Tibial artery (tissue), 4 donors: ENCODE data around the gene SDHC.

ENCODE experiments used
- DNase-seq, 2 donors: peaks; one replicate each; pipeline ENCODE4 v3.0.0-alpha.2; 2019
- H3K27ac ChIP-seq, 2 donors: fragments of 200-600 bp; sonication (generic) in 1 of 2; 1 replicate in 1 of 2; 2 replicates in 1 of 2; pipeline ENCODE4 v1.5.1; 2018 to 2019; ENCODE audit warnings: mild to moderate bottlenecking in 1 of 2
- H3K27me3 ChIP-seq, 2 donors: fragments of 200-600 bp; sonication (generic) in 1 of 2; one replicate each; pipeline versions ENCODE4 v1.5.1 to v1.6.0; 2016 to 2019
- H3K36me3 ChIP-seq, 3 donors: fragments of 200-600 bp; sonication (generic) in 2 of 3; one replicate each; pipeline ENCODE4 v1.5.1; 2016 to 2019; ENCODE audit warnings: mild to moderate bottlenecking in 2 of 3
- H3K4me1 ChIP-seq, 4 donors: fragments of 200-600 bp; sonication (generic) in 2 of 4; 1 replicate in 3 of 4; 2 replicates in 1 of 4; pipeline ENCODE4 v1.5.1; 2016 to 2019
- H3K4me3 ChIP-seq, 2 donors: fragments of 200-600 bp; sonication (generic) in 1 of 2; 1 replicate in 1 of 2; 2 replicates in 1 of 2; pipeline ENCODE4 v1.5.1; 2018 to 2019; ENCODE audit warnings: mild to moderate bottlenecking in 2 of 2
- H3K9me3 ChIP-seq, 3 donors: fragments of 200-600 bp; sonication (generic) in 1 of 3; one replicate each; pipeline ENCODE4 v1.5.1; 2016 to 2019
- CTCF ChIP-seq, 2 experiments: fragments of 200-600 bp in 1 of 2; fragments of 450-650 bp in 1 of 2; IDR thresholded peaks; one replicate each; pipeline ENCODE4 v1.5.1; 2017 to 2019; ENCODE audit warnings: antibody characterized with exemption in 2 of 2, mild to moderate bottlenecking in 1 of 2, moderate library complexity in 1 of 2
- intact Hi-C: fragments of 100-400 bp; cut with DNase I; formaldehyde crosslinking; loops from one replicate; pipeline ENCODE4 v1.15.0; 2023; ENCODE audit warnings: low total_unique reads

Gene SDHC

GRCh38 chr1:161374373-161374772, 60.2 kb downstream of the SDHC start:
- Histone ChIP-seq H3K27ac (no peak overlapping the region), H3K27me3 (no peaks in the 10 kb centered on the region), H3K9me3 (no peaks in the 10 kb centered on the region), H3K36me3 (no peaks in the 10 kb centered on the region), H3K4me1 (no peaks in the 10 kb centered on the region), H3K4me3 (no peak overlapping the region)
- intact Hi-C loops, result no loop called here
- DNase-seq, result no peak
- TF ChIP-seq CTCF (IDR thresholded peaks at IDR 0.05), result no peak

- Histone ChIP-seq H3K4me1 (no peaks in the 10 kb centered on the region), H3K4me3 (no peak overlapping the region), H3K36me3 (no peaks in the 10 kb centered on the region), H3K9me3 (no peaks in the 10 kb centered on the region), H3K27ac (no peak overlapping the region), H3K27me3 (no peaks in the 10 kb centered on the region)
- no peak for DNase-seq
- intact Hi-C loops, result no loop called here
- TF ChIP-seq CTCF (IDR thresholded peaks at IDR 0.05), result no peak
These were observed 63.8 kb downstream of the SDHC start for GRCh38 chr1:161378014-161378413.

GRCh38 chr1:161379071-161379470, 64.9 kb downstream of the SDHC start:
- no peak for TF ChIP-seq CTCF (IDR thresholded peaks at IDR 0.05)
- Histone ChIP-seq H3K4me1 (no peaks in the 10 kb centered on the region), H3K27ac (no peak overlapping the region), H3K27me3 (no peaks in the 10 kb centered on the region), H3K4me3 (no peak overlapping the region), H3K36me3 (no peaks in the 10 kb centered on the region), H3K9me3 (no peaks in the 10 kb centered on the region)
- intact Hi-C loops, result no loop called here
- DNase-seq, result no peak

- Histone ChIP-seq H3K27ac (no peak overlapping the region), H3K27me3 (no peaks in the 10 kb centered on the region), H3K36me3 (no peaks in the 10 kb centered on the region), H3K4me1 (no peaks in the 10 kb centered on the region), H3K9me3 (no peaks in the 10 kb centered on the region), H3K4me3 (no peak overlapping the region)
- intact Hi-C loops, result loop anchor here (5.0 kb wide), 1 partner anchor 154 kb away; the partner anchor contains the start of gene TOMM40L
- TF ChIP-seq CTCF (IDR thresholded peaks at IDR 0.05), result no peak
- DNase-seq, result no peak
These were observed 67.5 kb downstream of the SDHC start for GRCh38 chr1:161381707-161382106.

- no peak overlapping the region for H3K4me3 ChIP-seq
These were observed 68.2 kb downstream of the SDHC start for GRCh38 chr1:161382214-161383019.

More at GRCh38 chr1:161382214-161383019, 68.2 kb downstream of the SDHC start:
- intact Hi-C loops, result loop anchor here (5.0 kb wide), 1 partner anchor 155 kb away; the partner anchor contains the start of gene TOMM40L
- Histone ChIP-seq H3K27ac (peak overlapping the region in 1 of 2 donors; percentile 55), H3K9me3 (no peaks in the 10 kb centered on the region), H3K4me1 (no peaks in the 10 kb centered on the region), H3K36me3 (no peaks in the 10 kb centered on the region), H3K27me3 (no peaks in the 10 kb centered on the region)
- DNase-seq, result no peak
- peak; percentile 59 for TF ChIP-seq CTCF (IDR thresholded peaks at IDR 0.05)
